HG03280 (cell line): ENCODE results near the gene NUDC.
"Not testable (repeated sequence)": the region's sequence is repeated elsewhere in the genome, so short reads cannot be mapped to it uniquely, and the experiment has no call there.

Experiments used
- ATAC-seq: cut with Tn5 transposase; IDR thresholded peaks from one replicate; pipeline ENCODE4 v1.9.1; 2021; ENCODE audit warnings: mild to moderate bottlenecking, moderate library complexity; ENCODE audit not compliant: unreplicated experiment

NUDC gene

DNA sequence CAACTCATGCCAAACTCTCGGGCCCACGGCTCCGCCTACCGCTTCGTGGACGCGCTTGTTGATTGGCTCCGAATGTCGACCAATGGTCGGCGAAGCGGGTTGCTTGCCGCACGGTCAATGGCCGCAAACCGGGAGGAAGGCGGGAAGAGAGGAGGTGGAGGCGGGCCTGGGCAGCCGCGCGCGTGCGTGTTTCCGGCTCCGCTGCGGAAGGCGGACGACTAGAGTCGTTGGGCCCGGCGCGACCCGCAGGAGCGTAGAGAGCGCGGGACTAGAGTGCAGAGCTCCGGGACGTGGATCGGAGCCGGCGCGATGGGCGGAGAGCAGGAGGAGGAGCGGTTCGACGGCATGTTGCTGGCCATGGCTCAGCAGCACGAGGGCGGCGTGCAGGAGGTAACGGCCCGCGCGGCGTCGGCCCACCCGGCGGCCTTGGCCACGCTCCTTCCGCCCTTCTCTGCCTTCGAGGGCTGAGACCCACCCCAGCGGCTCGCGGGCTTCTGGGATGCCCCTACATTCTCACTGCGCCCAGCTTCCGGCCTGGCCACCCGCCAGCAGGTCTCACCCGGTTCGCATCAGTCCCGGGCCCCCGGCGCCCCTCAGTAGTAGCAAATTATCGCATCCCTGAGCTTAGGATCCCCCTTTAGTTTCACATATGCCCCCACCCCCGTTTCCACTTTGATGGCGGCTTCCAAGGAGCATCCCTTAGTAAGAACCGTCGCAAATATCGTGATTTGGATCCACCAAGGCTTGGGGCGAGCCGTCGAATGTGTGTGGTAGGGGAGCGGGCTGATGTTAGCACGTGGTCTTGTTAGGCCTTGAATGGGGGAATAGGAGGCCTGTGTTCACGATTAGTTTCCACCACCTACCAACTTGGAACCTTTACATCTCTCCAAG, at the start of gene NUDC:
Gene NUDC (plus strand): TSS at position 204 of the 891 bp plus-strand sequence. CDS start 106 bp downstream, at position 310.
- peak; percentile 98 for ATAC-seq

DNA sequence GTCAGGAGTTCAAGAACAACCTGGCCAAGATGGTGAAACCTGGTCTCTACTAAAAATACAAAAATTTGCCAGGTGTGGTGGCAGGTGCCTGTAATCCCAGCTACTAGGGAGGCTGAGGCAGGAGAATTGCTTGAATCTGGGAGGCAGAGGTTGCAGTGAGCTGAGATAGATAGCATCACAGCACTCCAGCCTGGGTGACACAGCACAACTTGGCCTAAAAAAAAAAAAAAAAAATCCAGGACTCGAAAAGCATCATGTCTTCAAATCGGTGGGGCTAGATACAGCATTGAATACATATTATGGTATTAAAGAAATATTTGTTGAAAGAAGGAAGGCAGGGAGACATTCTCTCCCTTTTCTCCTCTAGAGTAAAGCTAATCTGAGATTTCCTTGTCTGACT, 48.4 kb upstream of the NUDC start:
- not testable (repeated sequence) for ATAC-seq

DNA sequence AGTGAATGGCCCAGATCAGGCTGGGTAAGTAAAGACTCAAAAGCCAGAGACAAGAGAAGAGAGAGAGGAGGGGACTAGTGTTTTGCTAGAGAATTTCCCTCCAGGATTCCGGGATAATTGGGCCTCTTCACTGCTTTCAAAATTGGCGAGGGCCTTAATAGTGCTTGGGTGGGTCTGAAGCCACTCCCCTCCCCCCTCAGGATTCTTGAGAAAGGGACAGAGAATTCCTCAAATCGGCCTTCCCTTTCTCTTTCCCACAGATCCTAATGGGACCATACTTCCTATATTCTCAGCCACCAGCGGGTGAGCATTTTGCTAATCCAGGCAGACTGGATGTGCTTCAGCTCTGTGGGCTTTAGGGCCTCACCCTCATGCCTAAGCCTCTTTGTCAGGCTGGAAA, 46.6 kb upstream of the NUDC start:
- no peak for ATAC-seq

DNA sequence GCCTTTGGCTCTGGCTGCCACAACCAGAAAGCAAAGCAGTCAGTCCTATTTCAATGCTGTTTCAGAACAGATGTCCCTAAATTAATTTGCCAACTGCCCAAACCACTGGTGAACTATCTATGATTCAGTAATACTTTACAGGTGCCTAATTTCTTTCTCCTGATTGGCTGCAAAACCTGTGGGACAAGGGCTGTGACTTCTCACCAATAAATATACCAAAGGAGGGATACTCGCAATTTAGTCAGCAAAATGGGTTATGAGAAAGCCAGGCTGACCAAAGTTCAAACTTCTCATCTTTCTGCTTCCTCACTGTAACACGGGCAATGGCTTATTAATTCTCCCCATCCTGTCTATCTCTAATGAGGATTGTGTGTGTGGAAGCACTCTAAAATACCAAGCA, 44.2 kb upstream of the NUDC start:
- ATAC-seq, result no peak

DNA sequence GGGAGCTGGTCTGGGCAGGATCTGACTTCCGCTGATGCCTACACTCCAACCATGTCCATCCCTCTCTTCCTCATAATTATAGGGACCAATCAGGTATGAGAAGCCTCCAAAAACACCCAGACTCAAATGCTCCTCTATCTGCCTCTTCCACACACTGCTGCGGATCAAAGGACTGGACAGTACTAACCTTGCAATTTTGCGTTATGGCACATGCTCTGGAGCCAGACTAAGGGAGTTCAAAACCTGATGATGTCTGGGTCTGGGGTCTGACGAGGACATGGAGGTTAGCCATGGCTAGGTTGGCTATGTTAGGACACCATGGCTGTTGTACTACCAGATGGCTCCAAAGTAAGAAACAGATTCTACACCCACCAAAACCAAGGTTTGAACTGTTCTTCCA, 41.8 kb upstream of the NUDC start:
- ATAC-seq, result no peak

DNA sequence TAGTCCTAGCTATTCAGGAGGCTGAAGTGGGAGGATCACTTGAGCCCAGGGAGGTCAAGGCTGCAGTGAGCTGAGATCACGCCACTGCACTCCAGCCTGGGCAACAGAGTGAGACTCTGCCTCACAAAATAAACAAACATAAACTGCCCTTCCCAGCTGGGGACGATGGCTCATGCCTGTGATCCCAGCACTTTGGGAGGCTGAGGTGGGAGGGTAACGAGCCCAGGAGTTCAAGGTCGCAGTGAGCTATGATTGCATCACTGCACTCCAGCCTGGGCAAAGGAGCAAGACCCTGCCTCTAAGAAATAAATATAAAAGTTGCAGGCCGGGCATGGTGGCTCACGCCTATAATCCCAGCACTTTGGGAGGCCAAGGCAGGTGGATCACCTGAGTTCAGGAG, 39.9 kb upstream of the NUDC start:
- ATAC-seq, result not testable (repeated sequence)

DNA sequence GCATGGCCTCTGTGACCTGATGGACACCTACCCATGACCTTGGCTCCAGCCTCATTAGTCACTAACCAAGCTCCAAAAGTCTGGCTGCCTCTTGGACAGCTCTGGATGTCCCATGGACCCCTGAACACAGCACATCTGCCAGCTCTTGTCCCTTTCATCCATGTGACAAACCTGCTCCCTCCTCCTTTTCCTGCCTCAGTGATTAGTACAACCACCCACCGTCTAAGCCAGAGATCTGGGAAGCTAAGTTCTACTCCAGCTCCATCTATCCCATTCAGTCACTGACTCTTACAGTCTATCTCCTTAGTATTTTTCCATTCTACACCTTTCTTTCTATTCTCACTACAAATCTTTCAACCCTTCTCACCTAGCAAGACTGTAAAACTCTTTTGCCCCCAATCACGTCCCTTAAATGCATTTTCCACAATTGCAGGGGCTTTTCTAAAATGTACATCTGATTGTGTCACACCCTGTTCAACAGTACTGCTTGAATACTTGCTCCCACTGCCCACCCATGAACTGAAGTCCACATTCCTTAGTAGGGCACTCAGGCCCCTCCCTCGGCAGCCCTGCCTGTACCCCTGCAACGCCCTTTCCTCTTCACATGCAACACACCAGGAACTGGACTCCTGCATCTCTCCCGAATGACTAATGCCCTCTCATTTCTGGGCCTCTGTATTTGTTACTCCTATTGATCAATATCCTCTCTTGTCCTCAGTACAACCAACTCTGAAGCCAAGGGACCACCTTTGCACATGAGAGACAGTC, 38.7 kb upstream of the NUDC start:
- no peak for ATAC-seq

DNA sequence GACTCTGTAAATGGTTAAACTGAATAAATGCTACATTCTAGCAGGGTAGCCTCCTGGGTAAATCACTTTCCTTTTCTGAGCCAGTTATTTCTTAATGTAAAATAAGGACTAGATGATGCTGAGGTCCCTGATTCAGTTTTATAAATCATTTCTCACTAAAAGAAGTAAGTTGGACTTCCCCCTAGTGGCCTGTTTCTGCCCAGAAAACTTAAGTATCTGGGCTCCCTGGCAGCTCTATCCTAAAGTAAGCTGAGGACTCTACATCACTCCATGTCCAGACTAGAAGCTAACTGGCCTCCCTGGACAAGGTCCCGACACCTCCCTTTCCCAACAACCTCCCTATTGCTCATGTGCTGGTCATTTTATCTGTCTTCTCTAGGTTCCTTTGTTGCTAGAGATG, 34.4 kb upstream of the NUDC start:
- no peak for ATAC-seq

DNA sequence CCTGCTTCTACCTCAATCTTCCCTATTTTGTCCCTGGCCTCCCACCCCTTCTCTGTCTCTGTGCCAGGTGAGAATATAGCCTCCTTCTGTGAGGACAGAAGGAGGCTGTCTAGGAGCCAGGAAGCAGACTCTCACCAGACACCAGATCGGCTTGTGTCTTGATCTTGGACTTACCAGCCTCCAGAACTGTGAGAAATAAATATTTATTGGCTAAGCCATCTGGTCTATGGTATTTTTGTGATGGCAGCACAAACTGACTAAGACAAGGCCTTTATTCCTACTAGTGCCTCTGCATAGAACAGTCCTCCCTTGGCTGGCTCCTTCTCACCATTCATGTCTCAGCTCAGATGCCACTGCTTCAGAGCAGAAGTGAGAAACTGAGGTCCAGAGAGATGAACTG, 33.3 kb upstream of the NUDC start:
- ATAC-seq, result no peak

DNA sequence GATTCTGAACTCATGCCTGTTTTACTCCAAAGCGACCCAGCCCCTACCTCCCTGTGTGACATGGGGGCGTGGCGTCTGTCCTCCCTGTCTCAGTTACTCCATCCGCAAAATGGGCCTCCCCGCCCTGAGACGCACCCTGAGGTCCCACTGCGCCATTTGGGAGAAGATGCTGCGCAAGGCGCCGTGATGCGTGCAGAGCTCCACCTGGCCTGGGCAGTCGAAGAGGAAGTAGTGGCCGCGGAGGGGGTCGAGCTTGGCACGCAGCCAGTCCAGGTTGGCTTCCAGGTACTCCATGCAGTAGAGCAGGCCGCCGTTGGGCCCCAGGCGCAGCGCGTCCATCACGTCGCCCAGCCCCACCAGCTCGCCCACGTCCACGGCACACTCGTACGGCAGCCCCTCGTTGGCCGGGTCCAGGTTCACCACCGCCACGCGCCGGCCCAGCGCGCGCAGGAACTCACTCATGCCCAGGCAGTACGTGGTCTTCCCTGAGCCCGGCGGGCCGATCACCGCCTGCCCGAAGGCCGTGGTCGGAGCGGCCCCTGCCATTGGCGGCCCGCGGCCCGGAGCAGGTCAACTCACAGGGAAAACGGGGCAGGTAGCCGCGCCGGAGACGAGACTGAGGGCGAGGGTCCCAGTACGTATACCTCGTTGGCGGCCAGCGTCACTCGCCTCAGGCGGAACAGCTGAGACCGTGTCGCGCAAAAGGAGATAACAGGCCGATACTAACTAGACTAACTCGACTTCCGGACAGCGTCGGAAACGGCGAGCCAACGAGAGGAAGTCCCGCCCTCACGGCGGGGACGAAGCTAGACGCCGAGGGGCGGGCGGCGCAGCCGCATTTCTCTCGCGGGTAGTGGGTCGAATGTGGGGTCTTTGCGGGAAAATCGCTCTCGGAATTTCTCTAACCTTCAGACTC, 31.7 kb upstream of the NUDC start, which contains the start of gene GPN2:
Gene GPN2 (minus strand): TSS at position 733 of the 916 bp plus-strand sequence. CDS start 187 bp downstream, at position 546.
- peak; percentile 80 for ATAC-seq

DNA sequence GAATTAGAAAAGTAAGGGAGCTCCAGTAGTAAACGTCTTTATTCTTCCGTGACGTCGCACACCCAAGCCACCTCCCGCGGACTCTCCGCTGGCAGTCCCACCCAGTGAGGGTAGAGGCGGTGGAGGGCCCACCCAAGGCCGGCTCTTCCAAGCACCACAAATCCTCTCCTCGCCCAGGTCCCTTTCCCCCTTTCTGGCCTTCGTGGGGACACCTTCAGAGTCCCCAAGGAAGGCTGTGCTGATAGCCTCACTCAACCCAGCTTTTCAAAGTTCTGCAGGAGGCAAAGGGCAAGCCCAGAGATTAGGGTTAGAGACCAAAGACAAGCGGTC, 31.1 kb upstream of the NUDC start:
- ATAC-seq, result peak; percentile 19

DNA sequence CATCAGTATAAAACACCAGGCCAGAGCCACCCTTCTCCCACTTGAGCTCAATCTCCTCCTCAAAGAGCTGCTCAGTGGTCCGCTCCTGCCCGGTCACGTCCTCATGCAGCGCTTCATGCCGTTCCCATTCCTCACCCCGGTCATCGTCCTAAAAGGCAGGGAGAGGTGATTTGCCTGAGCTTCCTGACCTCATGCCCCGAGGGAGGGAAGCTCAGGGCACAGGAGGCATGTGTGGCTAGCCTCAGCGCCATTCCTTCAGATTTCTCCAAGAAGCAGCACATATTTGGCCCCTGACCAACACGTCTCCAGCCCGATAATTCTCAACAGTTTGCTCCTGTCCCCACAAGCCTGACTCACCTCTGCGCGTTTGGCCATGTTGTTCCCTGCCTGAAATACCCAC, 27.3 kb upstream of the NUDC start:
- ATAC-seq, result no peak

DNA sequence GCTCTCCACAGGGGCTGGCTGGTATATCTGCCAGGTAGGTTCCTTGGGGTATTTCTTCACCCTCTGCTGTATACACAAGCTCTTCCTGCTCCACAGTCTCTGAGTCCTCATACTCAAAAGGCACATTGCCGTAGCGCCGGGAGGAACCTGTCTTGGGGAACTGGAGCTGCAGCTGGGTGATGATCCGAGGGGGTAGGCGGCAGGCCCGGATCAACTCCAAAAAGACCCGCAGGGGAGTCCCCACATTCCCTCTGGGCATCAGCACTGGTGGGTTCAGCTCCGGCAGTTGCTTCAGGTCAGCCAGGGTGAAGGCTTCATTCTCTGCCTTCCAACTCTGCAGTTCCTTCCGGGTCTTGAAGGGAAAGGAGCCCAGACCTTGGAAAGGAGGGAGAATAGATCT, 24.2 kb upstream of the NUDC start:
- no peak for ATAC-seq

DNA sequence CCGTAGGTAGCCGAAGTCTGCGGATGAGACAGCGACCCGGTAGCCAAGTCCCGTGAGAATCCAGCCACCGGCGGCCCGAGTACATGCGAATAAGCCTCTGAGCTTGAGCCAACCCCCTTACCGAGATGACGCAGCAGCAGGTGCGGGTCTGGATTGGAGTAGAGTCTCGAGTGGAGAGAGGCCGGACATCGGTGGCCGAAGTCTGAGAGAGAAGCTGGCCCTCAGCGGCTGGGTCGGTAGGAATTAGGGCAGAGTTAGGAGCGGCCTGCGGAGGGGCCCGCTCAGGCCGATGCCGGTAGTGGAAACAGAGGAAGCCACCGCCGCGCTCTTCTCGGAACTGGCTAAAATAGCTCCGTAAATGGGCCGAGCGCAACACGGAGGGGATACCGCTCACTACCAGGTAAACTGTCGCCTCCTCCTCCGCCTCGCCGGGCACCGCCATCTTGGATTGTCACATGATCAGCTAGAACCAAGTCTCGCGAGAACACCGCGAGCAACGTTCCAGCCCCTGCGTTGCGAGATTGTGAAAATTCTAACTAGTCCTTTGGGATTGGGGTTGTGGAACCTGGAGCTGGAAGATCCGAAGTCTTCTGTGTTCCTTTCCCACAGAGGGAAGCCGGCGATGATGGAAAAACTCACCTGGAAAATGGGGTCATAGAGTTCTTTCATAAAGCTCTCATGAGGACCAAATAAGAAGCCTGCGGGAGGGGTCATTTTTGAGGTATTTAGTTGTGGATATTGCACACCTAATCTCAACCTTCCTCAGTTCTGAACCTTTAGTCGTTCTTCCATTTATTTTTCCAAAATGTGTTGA, 21.3 kb upstream of the NUDC start, which contains the start of gene GPATCH3:
Gene GPATCH3 (minus strand): TSS at position 467 of the 814 bp plus-strand sequence. CDS start 25 bp downstream, at position 442.
- ATAC-seq, result peak; percentile 83

DNA sequence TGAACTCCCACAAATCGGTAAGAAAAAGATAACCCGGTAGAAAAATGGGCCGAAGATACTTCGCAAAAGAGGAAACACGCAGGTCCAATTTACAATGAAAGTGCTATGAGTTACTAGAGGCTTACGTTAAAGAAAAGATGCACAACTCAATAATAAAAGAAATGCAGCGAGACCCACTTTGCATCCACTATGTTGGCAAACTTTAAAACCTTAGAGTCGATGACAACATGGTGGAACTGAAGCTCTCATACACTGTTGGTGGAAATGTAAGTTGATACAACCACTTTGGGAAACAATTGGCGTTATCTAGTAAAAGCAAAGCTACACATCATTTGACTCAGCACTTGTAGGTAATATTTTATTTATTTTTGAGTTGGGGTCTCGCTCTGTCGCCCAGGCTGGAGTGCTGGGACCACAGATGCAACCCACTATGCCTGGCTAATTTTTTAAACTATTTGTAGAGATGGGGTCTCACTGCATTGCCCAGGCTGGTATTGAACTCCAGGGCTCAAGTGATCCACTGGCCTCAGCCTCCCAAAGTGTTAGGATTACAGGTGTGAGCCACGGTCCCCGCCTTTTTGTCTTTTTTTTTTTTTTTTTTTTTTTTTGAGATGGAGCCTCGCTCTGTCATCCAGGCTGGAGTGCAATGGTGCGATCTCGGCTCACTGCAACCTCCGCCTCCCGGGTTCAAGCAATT, 20.6 kb upstream of the NUDC start:
- ATAC-seq, result no peak

DNA sequence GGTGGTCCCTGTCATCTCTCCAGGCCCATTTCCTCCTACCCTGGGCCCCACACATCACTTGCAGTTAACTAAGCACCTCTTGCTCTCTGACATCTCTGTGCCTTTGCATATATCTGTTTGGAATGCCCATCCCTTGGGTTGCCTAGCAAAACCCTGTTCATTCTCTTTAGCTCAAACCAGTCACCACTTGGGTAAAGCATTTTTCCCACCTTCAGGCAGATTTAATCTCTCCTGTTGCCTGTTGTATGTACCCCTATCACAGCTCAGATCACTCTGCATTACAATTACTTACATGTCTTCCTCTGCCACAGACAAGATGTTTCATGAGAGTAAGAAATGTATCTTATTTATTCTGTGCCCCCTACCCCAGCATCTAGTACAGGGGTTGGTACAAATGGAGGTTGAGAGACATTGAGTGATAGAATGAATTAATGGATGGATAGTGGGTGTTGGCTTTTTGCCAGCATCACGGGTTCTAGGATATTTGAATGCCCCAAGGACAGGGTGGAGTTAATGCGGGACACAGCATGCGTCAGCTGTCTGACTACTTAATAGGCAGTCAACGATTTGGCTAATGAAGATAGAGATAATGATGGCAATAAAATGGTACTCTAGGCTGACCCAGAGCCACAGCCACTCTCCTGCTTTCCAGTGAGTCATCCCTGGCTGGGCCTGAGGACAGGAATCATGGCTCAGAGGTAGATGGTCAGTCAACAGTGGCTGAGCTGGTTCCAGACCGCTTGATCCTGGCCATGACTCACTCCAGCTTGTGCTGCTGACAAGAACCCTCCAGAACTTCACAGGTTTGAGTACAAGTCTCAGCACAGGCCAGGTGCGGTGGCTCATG, 14.2 kb upstream of the NUDC start:
- ATAC-seq, result no peak

DNA sequence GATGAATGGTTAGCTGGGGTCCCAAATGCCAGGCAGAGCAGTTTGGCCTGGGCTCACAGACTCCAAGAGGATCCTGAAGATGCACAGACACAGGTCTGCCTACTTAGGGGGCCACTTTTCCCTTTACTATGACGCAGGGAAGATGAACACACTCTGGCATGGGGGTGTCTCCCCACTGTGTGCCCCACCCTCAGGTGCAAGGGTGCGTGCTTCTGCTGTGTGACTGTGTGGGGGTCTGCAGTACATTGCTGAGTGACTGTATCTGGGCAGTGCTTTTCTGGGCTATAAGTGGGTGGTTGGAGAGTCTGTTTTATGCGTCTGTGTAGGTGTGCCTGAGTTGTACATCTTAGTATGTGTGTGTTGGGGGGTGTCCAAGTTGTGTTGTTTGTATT, 11.6 kb upstream of the NUDC start:
- no peak for ATAC-seq

DNA sequence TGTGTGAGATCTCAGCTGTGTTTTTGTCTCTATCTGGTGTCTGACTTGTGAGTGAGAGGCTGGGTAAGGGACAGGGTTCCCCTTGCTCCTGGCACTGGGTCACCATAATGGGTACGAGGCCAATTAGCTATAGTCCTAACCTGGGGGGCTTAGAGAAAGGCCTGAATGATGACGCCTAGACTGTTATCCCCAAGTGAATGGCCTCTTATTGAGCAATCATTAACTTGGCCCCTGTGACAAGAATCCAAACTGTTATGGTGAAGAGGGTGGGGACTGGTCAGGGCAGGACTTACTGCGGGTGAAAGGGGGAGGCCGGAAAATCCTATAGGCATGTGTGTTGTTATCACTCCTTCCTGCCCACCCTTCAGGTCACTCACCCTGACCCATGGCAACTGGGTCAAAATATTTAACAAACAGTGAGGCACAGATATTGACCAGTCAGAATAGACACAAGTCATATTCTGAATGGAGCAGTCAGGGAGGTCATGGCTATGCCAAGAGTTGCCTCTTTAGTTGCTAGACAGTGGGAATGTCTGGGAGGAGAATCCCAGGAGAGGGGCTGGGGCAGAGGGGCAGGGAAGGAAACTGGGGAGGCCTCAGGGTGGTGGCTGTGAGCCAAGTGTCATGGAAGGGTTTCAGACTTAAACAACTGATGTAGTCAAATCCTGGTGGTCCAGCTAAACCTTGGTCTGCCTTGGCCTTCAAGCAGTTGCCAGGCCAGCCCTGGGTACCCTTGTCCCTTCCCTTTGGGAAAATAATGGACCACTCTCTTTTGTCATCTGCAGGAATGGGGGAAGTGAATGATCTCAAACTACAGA, 11.0 kb upstream of the NUDC start:
- ATAC-seq, result no peak
